AG10803 (cell line): ENCODE measurements around the gene ATPAF1.
"Not testable (repeated sequence)": the region's sequence is repeated elsewhere in the genome, so short reads cannot be mapped to it uniquely, and the experiment has no call there.

Experiments used
- DNase-seq: peaks from one replicate; pipeline ENCODE4 v3.0.0; 2010; ENCODE audit warnings: low read depth
- H3K4me3 ChIP-seq: 2 replicates; pipeline ENCODE4 v1.5.1; 2011; ENCODE audit warnings: mild to moderate bottlenecking, low read length, control low read depth
- TF ChIP-seq, protein P1 (sequence below): conservative IDR thresholded peaks from 2 replicates; pipeline ENCODE4 v1.5.1; 2011; ENCODE audit warnings: mild to moderate bottlenecking, low read length, control low read depth, inconsistent platforms

ATPAF1 gene

DNA sequence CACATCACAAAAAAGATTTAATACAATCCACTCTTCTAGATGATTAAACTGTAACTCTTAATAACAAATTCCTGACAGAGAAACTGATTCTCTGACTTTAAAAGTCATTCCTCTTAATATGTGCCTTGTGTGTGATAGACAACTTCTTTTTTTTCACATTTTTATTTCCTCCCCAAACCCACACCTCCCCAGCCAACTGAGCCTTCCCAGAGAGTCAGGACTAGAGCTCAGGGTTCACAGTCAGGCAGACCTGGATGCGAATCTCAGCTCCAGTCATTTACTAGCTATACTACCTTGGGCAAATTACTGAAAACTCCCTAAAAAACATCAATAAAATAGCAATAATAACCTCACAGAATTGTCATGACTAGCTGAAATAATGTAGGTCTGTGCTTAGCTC is 14.2 kb downstream of the ATPAF1 start:
- no peak overlapping the region for H3K4me3 ChIP-seq
- TF ChIP-seq, protein P1, sequence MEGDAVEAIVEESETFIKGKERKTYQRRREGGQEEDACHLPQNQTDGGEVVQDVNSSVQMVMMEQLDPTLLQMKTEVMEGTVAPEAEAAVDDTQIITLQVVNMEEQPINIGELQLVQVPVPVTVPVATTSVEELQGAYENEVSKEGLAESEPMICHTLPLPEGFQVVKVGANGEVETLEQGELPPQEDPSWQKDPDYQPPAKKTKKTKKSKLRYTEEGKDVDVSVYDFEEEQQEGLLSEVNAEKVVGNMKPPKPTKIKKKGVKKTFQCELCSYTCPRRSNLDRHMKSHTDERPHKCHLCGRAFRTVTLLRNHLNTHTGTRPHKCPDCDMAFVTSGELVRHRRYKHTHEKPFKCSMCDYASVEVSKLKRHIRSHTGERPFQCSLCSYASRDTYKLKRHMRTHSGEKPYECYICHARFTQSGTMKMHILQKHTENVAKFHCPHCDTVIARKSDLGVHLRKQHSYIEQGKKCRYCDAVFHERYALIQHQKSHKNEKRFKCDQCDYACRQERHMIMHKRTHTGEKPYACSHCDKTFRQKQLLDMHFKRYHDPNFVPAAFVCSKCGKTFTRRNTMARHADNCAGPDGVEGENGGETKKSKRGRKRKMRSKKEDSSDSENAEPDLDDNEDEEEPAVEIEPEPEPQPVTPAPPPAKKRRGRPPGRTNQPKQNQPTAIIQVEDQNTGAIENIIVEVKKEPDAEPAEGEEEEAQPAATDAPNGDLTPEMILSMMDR: no peak
- DNase-seq: no peak

- DNase-seq: peak; percentile 58
- peak overlapping the region; percentile 21 for H3K4me3 ChIP-seq
- TF ChIP-seq, protein P1: no peak
Observed at GRCh38 chr1:46653405-46653958, 14.7 kb downstream of the ATPAF1 start.

DNA sequence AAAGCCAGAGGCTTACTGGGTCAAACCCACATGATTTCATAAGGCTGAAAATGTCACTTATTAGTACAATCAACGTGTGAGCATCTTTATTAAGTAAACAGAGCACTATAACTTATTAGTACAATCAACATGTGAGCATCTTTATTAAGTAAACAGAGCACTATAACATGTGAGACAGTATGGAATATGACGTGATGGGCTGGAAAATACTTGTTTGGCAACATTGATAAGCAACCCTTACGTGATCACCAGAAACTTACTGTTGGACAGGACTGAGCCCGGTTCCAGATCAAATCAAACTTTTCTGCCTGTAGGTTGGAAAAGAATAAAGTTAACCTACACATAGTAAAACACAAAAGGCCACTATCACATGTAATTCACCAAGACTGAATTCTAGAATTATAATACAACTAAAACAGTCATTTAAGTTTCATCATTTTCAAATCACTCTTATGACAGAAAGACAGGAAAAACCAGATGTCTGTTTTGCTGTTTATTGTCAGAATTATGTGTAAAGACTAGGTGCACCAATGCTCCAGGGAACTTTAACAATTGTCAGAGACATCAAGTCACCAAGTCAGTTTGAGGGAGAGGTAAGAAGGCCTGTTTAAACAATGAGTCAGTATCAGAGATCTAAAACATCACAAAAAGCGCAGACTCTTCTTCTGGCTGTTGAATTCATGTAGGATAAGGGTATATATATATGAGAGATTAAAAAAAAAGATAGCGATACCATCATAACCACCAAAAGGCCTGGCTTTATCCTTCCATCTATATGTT is 15.7 kb downstream of the ATPAF1 start:
- no peak overlapping the region for H3K4me3 ChIP-seq
- DNase-seq: no peak
- TF ChIP-seq, protein P1: no peak

DNA sequence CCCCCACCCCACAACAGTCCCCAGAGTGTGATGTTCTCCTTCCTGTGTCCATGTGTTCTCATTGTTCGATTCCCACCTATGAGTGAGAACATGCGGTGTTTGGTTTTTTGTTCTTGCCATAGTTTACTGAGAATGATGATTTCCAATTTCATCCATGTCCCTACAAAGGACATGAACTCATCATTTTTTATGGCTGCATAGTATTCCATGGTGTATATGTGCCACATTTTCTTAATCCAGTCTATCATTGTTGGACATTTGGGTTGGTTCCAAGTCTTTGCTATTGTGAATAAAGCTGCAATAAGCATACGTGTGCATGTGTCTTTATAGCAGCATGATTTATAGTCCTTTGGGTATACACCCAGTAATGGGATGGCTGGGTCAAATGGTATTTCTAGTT is 17.0 kb downstream of the ATPAF1 start:
- not testable (repeated sequence) for DNase-seq, H3K4me3 ChIP-seq

DNA sequence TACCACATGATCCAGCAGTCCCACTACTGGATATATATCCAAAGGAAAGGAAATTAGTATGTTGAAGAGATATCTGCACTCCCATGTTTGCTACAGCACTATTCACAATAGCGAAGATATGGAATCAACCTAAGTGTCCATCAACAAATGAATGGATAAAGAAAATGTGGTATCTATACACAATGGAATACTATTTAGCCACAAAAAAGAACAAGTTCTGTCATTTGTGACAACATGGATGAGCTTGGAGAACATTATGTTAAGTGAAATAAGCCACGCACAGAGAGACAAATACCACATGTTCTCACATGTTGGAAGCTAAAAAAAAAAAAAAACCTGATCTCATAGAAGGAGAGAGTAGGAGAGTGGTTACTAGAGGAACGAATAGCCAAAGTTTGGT is 17.7 kb downstream of the ATPAF1 start:
- H3K4me3 ChIP-seq: no peak overlapping the region
- DNase-seq: no peak
- TF ChIP-seq, protein P1: no peak

- no peak for DNase-seq
- TF ChIP-seq, protein P1: no peak
- H3K4me3 ChIP-seq: no peak overlapping the region
Observed at GRCh38 chr1:46649764-46650163, 18.4 kb downstream of the ATPAF1 start.

- TF ChIP-seq, protein P1: no peak
- H3K4me3 ChIP-seq: no peak overlapping the region
Observed at GRCh38 chr1:46647611-46648010, 20.6 kb downstream of the ATPAF1 start.

More at GRCh38 chr1:46647611-46648010, 20.6 kb downstream of the ATPAF1 start:
- no peak for DNase-seq
